ENCODE measurements around the gene TRDMT1. TPM values are rescaled to one million over a fixed set of nuclear protein-coding genes. Genes with fewer than 3 reads are reported as not detected.

The TRDMT1 gene
- total RNA-seq, 4 donors from 2014 or later, result 2.7 to 9.4 (median 4.0) TPM

DNA sequence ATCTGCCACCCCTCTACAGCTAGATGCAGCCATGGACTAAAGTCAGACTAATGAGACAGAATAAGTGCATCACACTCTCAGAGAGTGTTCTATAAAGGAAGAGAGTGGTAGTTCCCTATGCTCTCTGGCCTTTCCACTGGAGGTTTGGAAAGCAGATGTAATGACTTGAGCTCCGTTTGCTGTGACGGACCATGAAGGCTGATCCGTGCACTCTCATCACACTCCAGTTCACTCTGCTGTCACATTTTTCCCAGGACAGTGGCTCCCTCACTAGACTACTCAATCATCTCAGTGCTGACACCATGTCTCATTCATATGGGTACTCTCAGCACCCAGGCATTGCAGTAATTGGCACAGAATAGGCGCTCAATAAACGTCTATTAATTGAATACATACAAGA, 20.4 kb downstream of the TRDMT1 start:
- TF ChIP-seq EP300 (IDR thresholded peaks at IDR 0.05) (no peak), POLR2A (IDR thresholded peaks at IDR 0.05) (no peak), POLR2AphosphoS5 (IDR thresholded peaks at IDR 0.05) (no peak)
- TF ChIP-seq, protein P1, sequence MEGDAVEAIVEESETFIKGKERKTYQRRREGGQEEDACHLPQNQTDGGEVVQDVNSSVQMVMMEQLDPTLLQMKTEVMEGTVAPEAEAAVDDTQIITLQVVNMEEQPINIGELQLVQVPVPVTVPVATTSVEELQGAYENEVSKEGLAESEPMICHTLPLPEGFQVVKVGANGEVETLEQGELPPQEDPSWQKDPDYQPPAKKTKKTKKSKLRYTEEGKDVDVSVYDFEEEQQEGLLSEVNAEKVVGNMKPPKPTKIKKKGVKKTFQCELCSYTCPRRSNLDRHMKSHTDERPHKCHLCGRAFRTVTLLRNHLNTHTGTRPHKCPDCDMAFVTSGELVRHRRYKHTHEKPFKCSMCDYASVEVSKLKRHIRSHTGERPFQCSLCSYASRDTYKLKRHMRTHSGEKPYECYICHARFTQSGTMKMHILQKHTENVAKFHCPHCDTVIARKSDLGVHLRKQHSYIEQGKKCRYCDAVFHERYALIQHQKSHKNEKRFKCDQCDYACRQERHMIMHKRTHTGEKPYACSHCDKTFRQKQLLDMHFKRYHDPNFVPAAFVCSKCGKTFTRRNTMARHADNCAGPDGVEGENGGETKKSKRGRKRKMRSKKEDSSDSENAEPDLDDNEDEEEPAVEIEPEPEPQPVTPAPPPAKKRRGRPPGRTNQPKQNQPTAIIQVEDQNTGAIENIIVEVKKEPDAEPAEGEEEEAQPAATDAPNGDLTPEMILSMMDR (IDR thresholded peaks at IDR 0.05), result no peak
- H3K4me3 ChIP-seq, result no peak overlapping the region
- no peaks in the 10 kb centered on the region for H3K36me3 ChIP-seq
- H3K4me1 ChIP-seq, result no peaks in the 10 kb centered on the region
- no peak for DNase-seq (ENCODE audit: low spot score in 2 of 2)
- WGBS, result 80% methylated on average over 5 of the region's 5 CpGs
- no peak overlapping the region for H3K27ac ChIP-seq
- H3K9me3 ChIP-seq, result no peaks in the 10 kb centered on the region
- H3K27me3 ChIP-seq, result no peaks in the 10 kb centered on the region

DNA sequence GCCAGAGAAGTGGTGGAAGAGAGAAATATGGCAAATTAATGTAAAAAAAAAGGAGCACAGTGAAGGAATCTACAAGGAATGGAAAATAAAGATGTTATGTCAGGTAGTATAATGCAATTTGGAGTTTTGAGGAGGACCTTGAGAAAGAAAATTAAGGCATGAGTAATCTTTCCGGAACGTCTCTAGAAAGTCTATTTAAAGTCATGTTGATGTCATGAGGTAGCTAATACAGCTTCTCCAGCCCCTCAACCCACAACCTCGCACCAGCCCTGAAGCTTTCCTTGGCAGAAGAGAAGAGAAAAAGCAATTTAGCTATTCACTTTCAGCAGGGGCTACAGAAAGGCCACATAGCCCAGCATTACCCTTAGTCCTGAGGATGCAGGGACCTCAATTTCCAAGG, 22.5 kb downstream of the TRDMT1 start:
- Histone ChIP-seq H3K27ac (no peak overlapping the region), H3K4me1 (peaks cover 2% of the 10 kb centered on the region), H3K9me3 (no peaks in the 10 kb centered on the region), H3K36me3 (no peaks in the 10 kb centered on the region), H3K4me3 (no peak overlapping the region), H3K27me3 (no peaks in the 10 kb centered on the region)
- TF ChIP-seq POLR2A (IDR thresholded peaks at IDR 0.05) (no peak), EP300 (IDR thresholded peaks at IDR 0.05) (no peak), POLR2AphosphoS5 (IDR thresholded peaks at IDR 0.05) (no peak)
- TF ChIP-seq, protein P1 (IDR thresholded peaks at IDR 0.05), result no peak
- DNase-seq (ENCODE audit: low spot score in 2 of 2), result no peak
- WGBS, result 79% methylated on average over 3 of the region's 3 CpGs

DNA sequence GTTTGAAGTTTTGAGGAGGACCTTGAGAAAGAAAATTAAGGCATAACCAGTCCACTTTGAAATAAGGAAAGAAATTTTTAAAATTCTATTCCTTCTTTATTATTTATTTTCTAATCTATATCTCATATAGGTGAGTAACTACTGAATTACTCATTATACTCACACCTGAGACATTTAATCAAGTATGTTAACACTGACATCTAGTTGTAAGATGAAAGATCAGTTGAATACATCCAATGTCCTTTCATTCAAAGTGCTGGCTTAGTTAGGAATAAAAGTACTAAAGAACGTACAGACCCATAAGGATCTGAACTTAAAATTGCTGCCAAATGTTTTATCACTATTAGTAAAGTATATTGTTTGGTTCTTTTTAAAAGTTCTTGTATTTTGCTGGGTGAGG, 23.5 kb downstream of the TRDMT1 start:
- Histone ChIP-seq H3K4me1 (peaks cover 2% of the 10 kb centered on the region), H3K36me3 (no peaks in the 10 kb centered on the region), H3K27me3 (no peaks in the 10 kb centered on the region), H3K27ac (no peak overlapping the region), H3K4me3 (no peak overlapping the region), H3K9me3 (no peaks in the 10 kb centered on the region)
- TF ChIP-seq POLR2A (IDR thresholded peaks at IDR 0.05) (no peak), POLR2AphosphoS5 (IDR thresholded peaks at IDR 0.05) (no peak), EP300 (IDR thresholded peaks at IDR 0.05) (no peak)
- TF ChIP-seq, protein P1 (IDR thresholded peaks at IDR 0.05), result no peak
- WGBS, result 98% methylated on average over 1 of the region's 1 CpG
- DNase-seq (ENCODE audit: low spot score in 2 of 2), result no peak

DNA sequence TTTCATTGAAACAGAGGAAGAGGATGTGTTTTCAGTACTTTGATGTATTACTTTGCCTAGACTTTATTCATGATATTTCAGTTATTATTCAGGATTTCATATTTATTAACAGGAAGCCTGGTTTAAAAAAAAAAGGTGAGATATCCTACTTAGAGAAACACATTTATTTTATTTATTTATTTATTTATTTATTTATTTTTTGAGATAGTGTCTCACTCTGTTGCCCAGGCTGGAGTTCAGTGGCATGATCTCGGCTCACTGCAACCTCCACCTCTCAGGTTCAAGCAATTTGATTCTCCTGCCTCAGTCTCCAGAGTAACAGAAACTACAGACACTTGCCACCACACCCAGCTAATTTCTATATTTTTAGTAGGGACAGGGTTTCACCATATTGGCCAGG, 24.5 kb downstream of the TRDMT1 start:
- no peak overlapping the region for H3K4me3 ChIP-seq
- H3K27me3 ChIP-seq, result no peaks in the 10 kb centered on the region
- no peak overlapping the region for H3K27ac ChIP-seq
- H3K9me3 ChIP-seq, result no peaks in the 10 kb centered on the region
- peaks cover 2% of the 10 kb centered on the region for H3K4me1 ChIP-seq
- no peaks in the 10 kb centered on the region for H3K36me3 ChIP-seq
- WGBS, result 95% methylated on average over 1 of the region's 1 CpG
- TF ChIP-seq EP300 (IDR thresholded peaks at IDR 0.05) (no peak), POLR2A (IDR thresholded peaks at IDR 0.05) (no peak), POLR2AphosphoS5 (IDR thresholded peaks at IDR 0.05) (no peak)
- TF ChIP-seq, protein P1 (IDR thresholded peaks at IDR 0.05), result no peak
- DNase-seq (ENCODE audit: low spot score in 2 of 2), result no peak

DNA sequence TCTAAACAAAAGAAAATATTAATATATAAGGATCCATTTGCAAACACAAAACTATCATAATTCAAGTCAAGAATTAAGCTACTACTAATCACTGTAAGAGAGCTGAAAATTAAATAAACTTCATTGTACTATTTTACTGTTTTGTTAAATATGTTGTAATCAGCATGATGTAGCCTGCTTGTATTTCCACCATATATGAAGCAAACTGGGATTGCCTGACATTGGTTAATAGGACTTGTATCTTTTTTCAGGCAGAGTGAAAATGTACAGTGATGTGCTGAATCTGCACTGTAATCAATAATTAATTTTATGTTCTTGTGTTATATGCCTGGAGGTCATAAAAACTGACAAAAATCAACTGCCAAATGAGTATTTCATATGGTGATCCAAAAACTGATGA, 25.4 kb downstream of the TRDMT1 start:
- Histone ChIP-seq H3K27ac (no peak overlapping the region), H3K36me3 (no peaks in the 10 kb centered on the region), H3K4me1 (peaks cover 2% of the 10 kb centered on the region), H3K4me3 (no peak overlapping the region), H3K9me3 (no peaks in the 10 kb centered on the region), H3K27me3 (no peaks in the 10 kb centered on the region)
- no peak for DNase-seq (ENCODE audit: low spot score in 2 of 2)
- TF ChIP-seq EP300 (IDR thresholded peaks at IDR 0.05), result no peak
- TF ChIP-seq, protein P1 (IDR thresholded peaks at IDR 0.05), result no peak
- TF ChIP-seq POLR2AphosphoS5 (IDR thresholded peaks at IDR 0.05), result no peak
- TF ChIP-seq POLR2A (IDR thresholded peaks at IDR 0.05), result no peak

Measured in suprapubic skin (tissue), 4 donors.